Right kidney (tissue), 1 donor: Measurements from ENCODE around the gene PLA2G2F.
"Not testable (repeated sequence)": the region's sequence is repeated elsewhere in the genome, so short reads cannot be mapped to it uniquely, and the experiment has no call there.

ENCODE experiments used
- DNase-seq: peaks from one replicate; pipeline ENCODE4 v3.0.0-alpha.2; 2016

PLA2G2F gene

GRCh38 chr1:20114021-20114648 is 25.0 kb upstream of the PLA2G2F start:
- DNase-seq: no peak

GRCh38 chr1:20115479-20115878 is 23.6 kb upstream of the PLA2G2F start:
- no peak for DNase-seq

- DNase-seq: no peak
Measured at GRCh38 chr1:20115916-20116315, 23.2 kb upstream of the PLA2G2F start.

- DNase-seq: no peak
Measured at GRCh38 chr1:20117236-20117635, 21.9 kb upstream of the PLA2G2F start.

GRCh38 chr1:20119347-20119746 is 19.8 kb upstream of the PLA2G2F start, which contains the start of gene PLA2G2D:
Gene PLA2G2D (minus strand): TSS chr1:20119536. CDS start chr1:20119498, 38 bp downstream.
- DNase-seq: no peak

GRCh38 chr1:20120796-20121195 is 18.3 kb upstream of the PLA2G2F start:
- no peak for DNase-seq

- DNase-seq: no peak
Measured at GRCh38 chr1:20123722-20124455, 15.2 kb upstream of the PLA2G2F start.

GRCh38 chr1:20124456-20125057 is 14.6 kb upstream of the PLA2G2F start:
- no peak for DNase-seq

GRCh38 chr1:20125100-20125499 is 14.0 kb upstream of the PLA2G2F start:
- no peak for DNase-seq

GRCh38 chr1:20126041-20126805 is 12.9 kb upstream of the PLA2G2F start:
- DNase-seq: no peak

- no peak for DNase-seq
Measured at GRCh38 chr1:20126806-20127440, 12.2 kb upstream of the PLA2G2F start.

- not testable (repeated sequence) for DNase-seq
Measured at GRCh38 chr1:20130518-20130917, 8.6 kb upstream of the PLA2G2F start.

- no peak for DNase-seq
Measured at GRCh38 chr1:20134995-20135394, 4.1 kb upstream of the PLA2G2F start.

- no peak for DNase-seq
Measured at GRCh38 chr1:20136249-20136648, 2.9 kb upstream of the PLA2G2F start.

- no peak for DNase-seq
Measured at GRCh38 chr1:20137055-20137454, 2.1 kb upstream of the PLA2G2F start.

GRCh38 chr1:20137604-20138003 is 1.5 kb upstream of the PLA2G2F start:
- no peak for DNase-seq

- DNase-seq: no peak
Measured at GRCh38 chr1:20138346-20138745, 777 bp upstream of the PLA2G2F start.

- no peak for DNase-seq
Measured at GRCh38 chr1:20139776-20140612, 871 bp downstream of the PLA2G2F start.

GRCh38 chr1:20141001-20141400 is 1.9 kb downstream of the PLA2G2F start:
- no peak for DNase-seq

GRCh38 chr1:20141466-20141865 is 2.3 kb downstream of the PLA2G2F start:
- no peak for DNase-seq

- DNase-seq: no peak
Measured at GRCh38 chr1:20142001-20142710, 3.0 kb downstream of the PLA2G2F start.
